Activated CD8-positive, alpha-beta T cell treated with anti-CD3 and anti-CD28 coated beads for 36 hours (primary cell): Measurements from ENCODE around the gene SLC39A11. TPM values are rescaled to one million over a fixed set of nuclear protein-coding genes. Genes with fewer than 3 reads are reported as not detected.
"Not testable (repeated sequence)": the region's sequence is repeated elsewhere in the genome, so short reads cannot be mapped to it uniquely, and the experiment has no call there.

Source experiments
- ATAC-seq: fragments of 200-7000 bp; cut with Tn5 transposase; one replicate; pipeline ENCODE4 v1.10.0; 2021; ENCODE audit warnings: mild to moderate bottlenecking, moderate library complexity
- CTCF ChIA-PET: fragments of 350-600 bp; sonication (Branson Sonifier 250); formaldehyde crosslinking; loops from one replicate; lab custom pipeline; 2021; ENCODE audit warnings: antibody characterized with exemption; lab: Charles Lee
- POLR2A ChIA-PET: fragments of 350-600 bp; sonication (Branson Sonifier 250); formaldehyde crosslinking; loops from one replicate; lab custom pipeline; 2021; ENCODE audit warnings: antibody characterized with exemption; lab: Charles Lee
- DNase-seq: peaks from one replicate; pipeline ENCODE4 v3.0.0-alpha.2; 2020
- H3K27ac Mint-ChIP-seq: one replicate; pipeline ENCODE4 v1.8.0; 2021; ENCODE audit warnings: mild to moderate bottlenecking, mixed read lengths
- H3K27me3 Mint-ChIP-seq: one replicate; pipeline ENCODE4 v1.8.0; 2021; ENCODE audit warnings: mixed read lengths
- H3K36me3 Mint-ChIP-seq: one replicate; pipeline ENCODE4 v1.8.0; 2021; ENCODE audit warnings: low read depth, mixed read lengths
- H3K4me1 Mint-ChIP-seq: one replicate; pipeline ENCODE4 v1.8.0; 2021; ENCODE audit warnings: low read depth, mixed read lengths
- H3K4me3 Mint-ChIP-seq: one replicate; pipeline ENCODE4 v1.8.0; 2021; ENCODE audit warnings: mild to moderate bottlenecking, moderate library complexity, mixed read lengths
- H3K9me3 Mint-ChIP-seq: one replicate; pipeline ENCODE4 v1.8.0; 2021; ENCODE audit warnings: mixed read lengths
- CTCF ChIP-seq: fragments of 200-600 bp; IDR thresholded peaks from one replicate; pipeline ENCODE4 v1.8.0; 2022; ENCODE audit warnings: antibody characterized with exemption, mild to moderate bottlenecking
- intact Hi-C: fragments of 100-400 bp; cut with micrococcal nuclease; formaldehyde crosslinking; loops from one replicate; pipeline ENCODE4 v1.10.0; 2022
- total RNA-seq, 2 experiments: library from RNA; stranded (reverse); gene quantifications; one replicate each; pipeline ENCODE4 v1.2.3, GENCODE V29; 2021

Gene SLC39A11
- total RNA-seq, 2 experiments from 2014 or later: 14.4 to 14.9 TPM

GRCh38 chr17:72901657-72902056 is 190.8 kb downstream of the SLC39A11 start:
- no peak overlapping the region for H3K4me3 Mint-ChIP-seq
- peaks cover 4% of the 10 kb centered on the region for H3K36me3 Mint-ChIP-seq
- DNase-seq: no peak
- CTCF ChIA-PET: no interaction called here
- intact Hi-C loops: no loop called here
- no peaks in the 10 kb centered on the region for H3K27me3 Mint-ChIP-seq
- TF ChIP-seq CTCF: no peak
- no peaks in the 10 kb centered on the region for H3K4me1 Mint-ChIP-seq
- no peak for ATAC-seq
- POLR2A ChIA-PET: interaction anchor here (0.6 kb wide), 1 partner anchor 99 kb away, joined by 3 read pairs; no protein-coding TSS in a partner anchor
- no peak overlapping the region for H3K27ac Mint-ChIP-seq
- no peaks in the 10 kb centered on the region for H3K9me3 Mint-ChIP-seq

GRCh38 chr17:72901083-72901482 is 191.4 kb downstream of the SLC39A11 start:
- no peak for ATAC-seq
- DNase-seq: no peak
- no peaks in the 10 kb centered on the region for H3K4me1 Mint-ChIP-seq
- intact Hi-C loops: no loop called here
- POLR2A ChIA-PET: no interaction called here
- H3K27me3 Mint-ChIP-seq: no peaks in the 10 kb centered on the region
- no peak overlapping the region for H3K4me3 Mint-ChIP-seq
- H3K36me3 Mint-ChIP-seq: peaks cover 4% of the 10 kb centered on the region
- CTCF ChIA-PET: interaction anchor here (1.4 kb wide), 1 partner anchor 16 kb away, joined by 3 read pairs; no protein-coding TSS in a partner anchor
- H3K9me3 Mint-ChIP-seq: no peaks in the 10 kb centered on the region
- H3K27ac Mint-ChIP-seq: no peak overlapping the region
- TF ChIP-seq CTCF: no peak

GRCh38 chr17:72900654-72900971 is 191.9 kb downstream of the SLC39A11 start:
- POLR2A ChIA-PET: no interaction called here

GRCh38 chr17:72898725-72899124 is 193.8 kb downstream of the SLC39A11 start:
- DNase-seq: no peak
- intact Hi-C loops: no loop called here
- H3K27ac Mint-ChIP-seq: no peak overlapping the region
- no peak for TF ChIP-seq CTCF
- no peak overlapping the region for H3K4me3 Mint-ChIP-seq
- no peak for ATAC-seq
- peaks cover 4% of the 10 kb centered on the region for H3K36me3 Mint-ChIP-seq
- CTCF ChIA-PET: no interaction called here
- H3K4me1 Mint-ChIP-seq: no peaks in the 10 kb centered on the region
- no peaks in the 10 kb centered on the region for H3K9me3 Mint-ChIP-seq
- H3K27me3 Mint-ChIP-seq: no peaks in the 10 kb centered on the region
- POLR2A ChIA-PET: no interaction called here

More at GRCh38 chr17:72900654-72900971, 191.9 kb downstream of the SLC39A11 start:
- Mint-ChIP-seq H3K9me3 (no peaks in the 10 kb centered on the region), H3K27me3 (no peaks in the 10 kb centered on the region), H3K4me1 (no peaks in the 10 kb centered on the region), H3K36me3 (peaks cover 2% of the 10 kb centered on the region), H3K27ac (no peak overlapping the region), H3K4me3 (no peak overlapping the region)
- DNase-seq (no peak), ATAC-seq (no peak)
- no peak for TF ChIP-seq CTCF
- intact Hi-C loops: no loop called here
- CTCF ChIA-PET: interaction anchor here (1.4 kb wide), 1 partner anchor 15 kb away, joined by 3 read pairs; no protein-coding TSS in a partner anchor

- H3K4me1 Mint-ChIP-seq, POLR2A ChIA-PET, H3K27ac Mint-ChIP-seq, H3K4me3 Mint-ChIP-seq, ATAC-seq, H3K36me3 Mint-ChIP-seq, CTCF ChIA-PET, DNase-seq, intact Hi-C loops, H3K9me3 Mint-ChIP-seq, H3K27me3 Mint-ChIP-seq: not testable (repeated sequence)
Measured at GRCh38 chr17:72896288-72896687, 196.2 kb downstream of the SLC39A11 start.

GRCh38 chr17:72891627-72892026 is 200.9 kb downstream of the SLC39A11 start:
- intact Hi-C loops: no loop called here
- no peak for DNase-seq
- CTCF ChIA-PET: no interaction called here
- POLR2A ChIA-PET: no interaction called here
- no peak for ATAC-seq
- Mint-ChIP-seq H3K36me3 (peaks cover 28% of the 10 kb centered on the region), H3K4me3 (no peak overlapping the region), H3K27ac (peak overlapping the region; percentile 10), H3K4me1 (peaks cover 15% of the 10 kb centered on the region), H3K9me3 (no peaks in the 10 kb centered on the region), H3K27me3 (no peaks in the 10 kb centered on the region)
- TF ChIP-seq CTCF: no peak
